GM12878 (cell line): ENCODE data around the gene TARS3. TPM values are rescaled to one million over a fixed set of nuclear protein-coding genes. Genes with fewer than 3 reads are reported as not detected.

ENCODE experiments used
- ATAC-seq: fragments of 200-7000 bp; cut with Tn5 transposase; 3 replicates; pipeline ENCODE4 v1.9.1; 2020; ENCODE audit warnings: mild to moderate bottlenecking, moderate library complexity
- BruUV-seq: library from RNA; stranded (reverse); fragments of 400-500 nt; replicated peaks from 2 replicates; lab custom pipeline; 2021; lab: Mats Ljungman, UMichigan
- CTCF ChIA-PET: fragments of 300-600 bp; sonication (Branson Sonifier 250); formaldehyde crosslinking; extraction: SDS; loops from one replicate; lab custom pipeline; 2021; ENCODE audit warnings: inconsistent platforms; lab: Yijun Ruan, JAX
- POLR2A ChIA-PET: fragments of 350-600 bp; formaldehyde crosslinking; extraction: SDS; loops from one replicate; lab custom pipeline; 2021; ENCODE audit warnings: inconsistent platforms; lab: Charles Lee
- RAD21 ChIA-PET: fragments of 300-600 bp; sonication (Branson Sonifier 250); formaldehyde crosslinking; loops from one replicate; lab custom pipeline; 2023; ENCODE audit warnings: antibody characterized with exemption; ENCODE audit not compliant: unreplicated experiment; lab: Charles Lee
- SMC1A ChIA-PET: fragments of 300-600 bp; sonication (Branson Sonifier 250); formaldehyde crosslinking; loops from one replicate; lab custom pipeline; 2023; ENCODE audit not compliant: unreplicated experiment, uncharacterized antibody; lab: Charles Lee
- DNase-seq: peaks from one replicate; pipeline ENCODE4 v3.0.0-alpha.2; 2011; ENCODE audit warnings: low read depth, low spot score
- FAIRE-seq: peaks from 3 replicates; lab custom pipeline; 2011; peaks lifted over from hg19 to GRCh38; lab: Jason Lieb, UNC
- H2AFZ ChIP-seq: 2 replicates; pipeline ENCODE4 v1.6.0; 2011; ENCODE audit warnings: low read depth, low read length, control low read depth; ENCODE audit not compliant: control insufficient read depth
- H3K27ac ChIP-seq: 2 replicates; pipeline ENCODE4 v1.5.1; 2011; ENCODE audit warnings: control low read depth; ENCODE audit not compliant: control insufficient read depth, insufficient read depth
- H3K27me3 ChIP-seq, 2 experiments: replicated peaks in 1 of 2; 2 replicates each; pipeline versions ENCODE4 v1.6.0 to v1.6.1; 2011; ENCODE audit warnings: low read length in 1 of 2; ENCODE audit not compliant: control insufficient read depth in 2 of 2, insufficient read depth in 2 of 2
- H3K36me3 ChIP-seq, 2 experiments: 2 replicates each; pipeline ENCODE4 v1.5.1; 2011; ENCODE audit warnings: low read length in 1 of 2; ENCODE audit not compliant: control insufficient read depth in 2 of 2, insufficient read depth in 2 of 2
- H3K4me1 ChIP-seq: 2 replicates; pipeline ENCODE4 v1.6.1; 2011; ENCODE audit warnings: mild to moderate bottlenecking, low read length, moderate library complexity, mixed read lengths; ENCODE audit not compliant: control insufficient read depth, insufficient read depth
- H3K4me2 ChIP-seq: 2 replicates; pipeline ENCODE4 v1.6.0; 2011; ENCODE audit warnings: control low read depth; ENCODE audit not compliant: control insufficient read depth, insufficient read depth
- H3K4me3 ChIP-seq: fragments of 200-600 bp; sonication (generic); 2 replicates; pipeline ENCODE4 v1.5.1; 2016
- H3K79me2 ChIP-seq: 2 replicates; pipeline ENCODE4 v1.6.0; 2011; ENCODE audit warnings: low read length; ENCODE audit not compliant: control insufficient read depth, insufficient read depth
- H3K9ac ChIP-seq: 2 replicates; pipeline ENCODE4 v1.8.0; 2011; ENCODE audit warnings: low read length, control low read depth, mixed read lengths; ENCODE audit not compliant: control insufficient read depth, insufficient read depth
- H3K9me3 ChIP-seq: replicated peaks from 3 replicates; pipeline ENCODE4 v1.5.1; 2011; ENCODE audit warnings: mild to moderate bottlenecking, low read length; ENCODE audit not compliant: control insufficient read depth, insufficient read depth
- H4K20me1 ChIP-seq: 2 replicates; pipeline ENCODE4 v1.6.0; 2011; ENCODE audit not compliant: control insufficient read depth, insufficient read depth
- CEBPZ ChIP-seq: fragments of 150-350 bp; IDR thresholded peaks from 2 replicates; pipeline ENCODE4 v1.6.1; 2016; ENCODE audit warnings: low read depth, low read length
- GATAD2B ChIP-seq: fragments of 450-650 bp; conservative IDR thresholded peaks from 2 replicates; pipeline ENCODE4 v1.6.1; 2017; ENCODE audit warnings: low read depth, mild to moderate bottlenecking, moderate library complexity
- NFYA ChIP-seq: IDR thresholded peaks from 2 replicates; pipeline ENCODE4 v1.6.1; 2011; ENCODE audit warnings: low read depth, mild to moderate bottlenecking, low read length, improper control_type of control experiment, borderline replicate concordance
- POU2F2 ChIP-seq: IDR thresholded peaks from 3 replicates; pipeline ENCODE4 v1.6.1; 2011; ENCODE audit warnings: low read depth, mild to moderate bottlenecking, low read length, borderline replicate concordance
- SP1 ChIP-seq: IDR thresholded peaks from one replicate; pipeline ENCODE4 v1.6.1; 2011; ENCODE audit warnings: low read depth, low read length
- WGBS: methylation state at CpG from one replicate; pipeline ENCODE4 v1.1.6; 2016; ENCODE audit warnings: low lambda C conversion rate; ENCODE audit not compliant: insufficient replicate concordance, insufficient coverage; ENCODE audit errors: missing lambda C conversion rate; 5-methylcytosine and 5-hydroxymethylcytosine counted together
- in situ Hi-C: fragments of 300-500 bp; cut with MboI; formaldehyde crosslinking; loops from 9 replicates; pipeline ENCODE4 v1.14.3; 2018; ENCODE audit warnings: mixed read lengths
- intact Hi-C: fragments of 100-400 bp; cut with micrococcal nuclease; formaldehyde crosslinking; loops from one replicate; pipeline ENCODE4 v1.14.2; 2022; ENCODE audit not compliant: unreplicated experiment
- polyA plus RNA-seq, 11 experiments: library from polyadenylated mRNA; depleted of rRNA in 4 of 11; unstranded in 6 of 11; stranded (reverse) in 5 of 11; fragments of >200 nt; fragmentation: Nextera tagmentation in 4 of 11; fragmentation: Illumina TruSeq in 1 of 11; extraction: Ambion mirVana in 4 of 11; extraction: Trizol in 1 of 11; gene quantifications; 1 replicate in 1 of 11; 2 replicates in 10 of 11; pipeline versions ENCODE4 v1.2.1 to v1.2.3, GENCODE V29; 2011 to 2016; ENCODE audit warnings: inconsistent platforms in 2 of 11, missing spikeins in 2 of 11, low read depth in 1 of 11
- total RNA-seq, 4 experiments: library from RNA; depleted of rRNA in 3 of 4; stranded (reverse); fragments of >200 nt in 3 of 4; fragmentation: Illumina TruSeq in 1 of 4; extraction: Trizol in 1 of 4; gene quantifications; 2 replicates each; pipeline versions ENCODE4 v1.2.1 to v1.2.3, GENCODE V29; 2013 to 2021

The TARS3 gene
- total and polyA plus RNA-seq, 10 of the 15 experiments (the other 5 are each of a cell fraction or from before 2014, with no cell fraction given), result 1.4 to 7.8 (median 5.3) TPM

- FAIRE-seq (no peak), ATAC-seq (no peak), DNase-seq (no peak)
- H3K27me3 ChIP-seq, result no peaks in the 10 kb centered on the region
- H4K20me1 ChIP-seq, result no peaks in the 10 kb centered on the region
- BruUV-seq, result no TSS peak
- H3K9me3 ChIP-seq, result no peaks in the 10 kb centered on the region
- CTCF ChIA-PET, result no interaction called here
- H3K4me1 ChIP-seq, result no peaks in the 10 kb centered on the region
- no peaks in the 10 kb centered on the region for H3K79me2 ChIP-seq
- no peak overlapping the region for H3K4me3 ChIP-seq
- intact Hi-C loops, result no loop called here
- H3K27ac ChIP-seq, result no peak overlapping the region
- TF ChIP-seq NFYA (no peak), POU2F2 (no peak), CEBPZ (no peak), SP1 (no peak), GATAD2B (no peak)
- TF ChIP-seq, all 136 proteins: peak for 0
- ChIA-PET RAD21 (no interaction called here), POLR2A (no interaction called here), SMC1A (no interaction called here)
- H3K4me2 ChIP-seq, result no peak overlapping the region
- in situ Hi-C loops, result no loop called here
- no peaks in the 10 kb centered on the region for H3K36me3 ChIP-seq
- H2AFZ ChIP-seq, result no peak overlapping the region
- no peak overlapping the region for H3K9ac ChIP-seq
- WGBS, result 95% methylated on average over 3 of the region's 3 CpGs
These were observed 8.5 kb upstream of the TARS3 start for GRCh38 chr15:101732772-101733171.
